GM19438 (cell line): Measurements from ENCODE around the gene ZNF516.

Experiments used
- ATAC-seq: cut with Tn5 transposase; IDR thresholded peaks from one replicate; pipeline ENCODE4 v1.9.1; 2021; ENCODE audit warnings: low read depth; ENCODE audit not compliant: unreplicated experiment

Gene ZNF516

DNA sequence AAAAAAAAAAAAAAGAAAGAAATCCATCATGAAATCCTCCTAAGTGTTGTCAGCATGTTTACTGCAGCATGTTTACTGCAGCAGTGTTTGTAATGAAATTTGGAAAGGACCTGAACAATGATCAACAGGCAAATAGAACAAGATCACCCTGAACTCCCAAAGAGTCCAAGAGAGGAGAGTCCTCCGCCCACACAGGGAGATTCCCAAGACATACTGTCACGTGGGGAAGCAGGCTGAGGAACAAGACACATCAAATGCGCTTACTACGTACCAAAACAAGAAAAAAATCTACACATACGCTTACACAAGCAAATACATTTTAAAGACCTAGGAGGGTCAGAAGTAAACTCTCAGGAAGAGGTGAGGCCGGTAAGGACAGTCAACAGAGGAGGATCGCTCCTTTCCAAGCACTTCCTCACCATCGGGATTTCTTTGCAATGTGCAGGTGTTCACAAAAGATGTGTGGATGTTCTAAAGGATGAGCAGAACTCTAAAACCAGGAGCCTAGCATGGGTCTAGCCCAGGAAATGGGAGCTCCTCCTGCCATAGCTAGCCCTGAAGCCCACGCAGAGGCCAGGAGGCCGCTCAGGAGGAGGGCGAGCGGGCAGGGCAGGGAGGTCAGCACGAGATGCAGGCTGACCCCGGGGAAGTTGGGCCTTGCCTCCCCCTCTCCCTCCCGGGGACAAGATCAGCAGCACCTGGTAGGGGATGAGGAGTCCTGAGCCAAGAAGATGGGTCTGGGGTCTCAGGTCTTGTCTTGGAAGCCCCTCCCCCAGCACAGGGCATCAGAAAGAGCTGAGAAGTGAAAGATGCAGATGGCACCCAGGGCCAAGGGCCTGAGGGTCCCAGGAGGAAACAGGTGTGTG is 66.4 kb downstream of the ZNF516 start:
- no peak for ATAC-seq

DNA sequence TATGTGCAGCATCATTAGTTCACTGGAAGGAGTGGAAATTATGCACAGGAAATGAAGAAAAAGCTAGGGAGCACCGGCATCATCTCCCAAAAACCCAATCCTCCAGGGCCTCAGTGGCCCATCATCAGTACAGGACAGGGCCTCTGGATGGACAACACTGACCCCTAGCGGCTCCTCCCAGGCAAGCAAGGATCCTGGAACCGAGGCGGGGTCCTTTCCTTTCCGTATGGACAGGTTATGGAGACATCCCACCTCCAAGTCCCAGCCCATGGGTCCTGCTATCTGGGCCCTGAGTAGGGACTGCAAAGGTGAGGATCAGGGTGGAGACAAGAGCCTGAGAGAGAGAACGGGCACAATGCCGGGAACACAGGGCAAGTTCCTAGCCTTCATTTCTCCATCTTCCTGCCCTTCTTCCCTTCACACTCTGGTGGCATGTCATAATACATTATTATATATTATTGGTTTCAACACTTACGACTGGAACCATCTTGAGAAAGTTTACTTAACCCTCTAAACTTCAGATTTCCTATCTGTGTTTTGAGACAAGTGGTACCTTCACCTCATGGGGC is 68.2 kb downstream of the ZNF516 start:
- ATAC-seq = no peak

DNA sequence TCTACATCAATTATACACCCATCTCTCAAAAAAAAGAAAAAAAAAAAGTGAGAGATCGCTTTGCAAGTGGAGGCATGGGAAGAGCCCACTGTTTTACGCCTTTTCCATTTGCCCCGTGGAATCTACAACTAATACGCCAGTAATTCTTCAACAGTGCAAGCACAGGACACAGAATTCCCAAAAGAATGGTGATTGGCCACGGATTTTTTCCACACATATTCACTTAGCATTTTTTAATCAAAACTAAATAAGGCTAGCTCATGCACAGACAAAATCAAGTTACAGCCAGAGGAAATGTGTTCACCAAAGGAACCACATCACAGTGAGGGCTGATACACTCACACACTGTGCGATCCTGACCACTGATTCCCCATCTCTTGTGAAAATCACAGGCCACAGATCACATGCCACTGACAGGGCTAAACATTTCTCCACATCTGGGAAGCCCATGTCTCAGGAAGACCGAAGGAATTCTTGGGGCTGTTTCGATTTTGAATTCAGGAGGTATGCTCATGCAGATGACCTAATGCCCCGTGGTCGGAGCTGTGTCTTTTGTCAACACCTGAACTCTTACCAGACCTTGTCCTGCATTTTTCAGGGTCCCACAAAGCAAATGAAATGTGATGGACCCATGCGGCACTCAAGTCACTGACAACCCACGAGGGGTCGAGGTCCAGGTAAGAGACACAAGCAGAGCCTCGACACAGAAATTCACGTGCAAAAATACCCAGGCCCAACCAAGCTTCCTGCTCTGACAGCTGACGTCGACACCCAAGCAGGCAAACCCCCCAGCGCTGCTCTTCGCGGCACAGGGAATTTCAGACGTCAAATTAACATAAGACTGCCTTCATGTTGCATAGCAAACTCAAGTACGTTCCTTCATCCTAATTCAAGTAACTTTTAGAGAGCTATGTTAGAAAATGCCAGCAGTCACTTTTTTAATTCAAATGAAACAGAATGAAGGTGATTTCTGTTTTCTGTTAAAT is 69.6 kb downstream of the ZNF516 start:
- no peak for ATAC-seq

DNA sequence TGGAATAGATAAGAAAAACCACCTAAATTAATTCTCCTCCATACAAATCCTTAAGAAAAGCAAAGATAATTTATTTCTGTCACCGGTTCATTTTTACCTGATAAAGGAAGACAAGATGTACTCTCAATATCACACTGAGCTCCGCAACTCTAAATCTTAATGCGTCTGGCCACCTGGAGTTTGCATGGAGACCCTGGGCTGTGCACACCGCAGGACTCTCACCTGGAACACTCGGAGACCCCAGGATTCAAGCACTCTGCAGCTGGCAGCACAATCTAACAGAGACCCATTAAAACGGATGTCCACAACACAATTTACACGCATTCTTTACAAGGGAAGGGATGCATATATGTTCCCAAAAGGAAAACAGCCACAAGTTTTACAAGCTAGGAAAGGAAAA is 72.2 kb downstream of the ZNF516 start:
- ATAC-seq = no peak

DNA sequence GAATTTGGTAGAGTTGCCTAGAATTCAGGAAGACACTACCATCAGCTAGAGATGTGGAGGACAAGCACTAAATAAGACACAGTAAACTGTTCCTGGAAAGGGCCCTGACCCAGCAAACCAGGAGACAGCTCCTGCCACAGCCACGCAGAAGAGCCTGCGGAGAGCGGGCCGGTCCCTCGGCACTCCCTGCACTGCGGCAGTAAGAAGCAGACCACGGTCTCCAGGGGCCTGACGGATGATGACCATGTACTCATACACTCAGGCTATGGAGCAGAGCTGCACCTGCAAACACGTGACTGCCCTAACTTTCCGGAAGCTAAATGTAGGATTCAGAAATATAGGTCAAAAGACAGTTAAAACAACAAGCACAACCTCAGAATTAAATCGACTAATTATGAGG is 72.9 kb downstream of the ZNF516 start:
- no peak for ATAC-seq

DNA sequence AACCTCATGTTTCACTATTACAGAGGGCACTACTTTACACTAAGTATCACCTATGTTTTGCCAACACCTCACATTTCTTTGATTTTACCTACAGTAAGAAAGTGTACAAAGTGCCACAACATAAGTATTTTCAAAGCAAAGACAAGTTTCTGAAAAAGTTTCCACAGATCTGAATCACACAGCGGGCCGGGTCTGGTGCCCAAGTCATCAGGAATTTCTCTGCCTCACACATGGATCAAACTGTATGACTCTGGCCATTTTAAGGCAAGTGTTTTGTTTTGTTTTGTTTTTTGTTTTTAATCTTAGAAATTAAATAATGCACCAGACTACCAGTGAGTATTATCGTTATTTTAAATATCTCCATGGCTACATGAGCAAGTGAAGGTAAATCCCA is 73.4 kb downstream of the ZNF516 start:
- no peak for ATAC-seq

DNA sequence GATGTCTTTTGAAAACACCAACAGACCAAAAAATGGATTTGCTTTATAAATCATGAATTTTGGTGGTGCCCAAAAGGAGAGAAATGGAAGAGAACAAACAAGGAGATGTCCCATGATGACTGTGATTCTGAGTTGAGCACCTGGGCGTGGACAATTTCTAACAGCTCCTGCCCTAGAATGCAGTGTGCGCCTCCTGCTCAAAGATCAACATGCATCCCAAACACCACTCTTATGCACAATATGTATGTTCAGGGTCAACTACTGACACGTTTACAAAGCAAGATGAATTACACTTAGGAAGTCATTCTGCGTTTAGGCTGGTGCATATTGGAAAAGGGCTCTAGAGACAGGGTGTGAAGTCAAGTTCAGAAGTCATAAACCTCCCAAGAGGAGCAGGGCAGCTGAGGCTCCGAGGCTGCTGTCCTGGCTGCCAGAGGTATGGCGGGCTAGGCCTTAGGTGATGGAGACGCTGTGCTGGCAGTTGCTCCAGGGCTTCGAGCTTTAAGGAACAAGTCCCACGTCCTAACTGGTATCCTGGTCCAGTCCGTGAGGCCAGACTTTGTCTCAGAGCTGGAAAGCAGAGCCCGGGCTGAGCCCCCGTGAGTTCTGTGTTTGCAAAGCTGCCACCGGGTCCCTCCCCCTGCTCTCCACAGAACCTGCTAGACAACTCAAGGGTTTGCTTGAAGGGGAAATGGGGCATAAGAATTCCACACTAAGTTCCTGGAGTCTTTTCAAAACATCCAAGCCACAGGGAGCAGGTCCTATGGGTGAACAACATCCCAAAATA is 74.0 kb downstream of the ZNF516 start:
- no peak for ATAC-seq

GRCh38 chr18:76419811-76420210 is 75.2 kb downstream of the ZNF516 start:
- ATAC-seq = no peak

- no peak for ATAC-seq
Observed at GRCh38 chr18:76416911-76417310, 78.1 kb downstream of the ZNF516 start.

- no peak for ATAC-seq
Observed at GRCh38 chr18:76414936-76415621, 80.0 kb downstream of the ZNF516 start.

DNA sequence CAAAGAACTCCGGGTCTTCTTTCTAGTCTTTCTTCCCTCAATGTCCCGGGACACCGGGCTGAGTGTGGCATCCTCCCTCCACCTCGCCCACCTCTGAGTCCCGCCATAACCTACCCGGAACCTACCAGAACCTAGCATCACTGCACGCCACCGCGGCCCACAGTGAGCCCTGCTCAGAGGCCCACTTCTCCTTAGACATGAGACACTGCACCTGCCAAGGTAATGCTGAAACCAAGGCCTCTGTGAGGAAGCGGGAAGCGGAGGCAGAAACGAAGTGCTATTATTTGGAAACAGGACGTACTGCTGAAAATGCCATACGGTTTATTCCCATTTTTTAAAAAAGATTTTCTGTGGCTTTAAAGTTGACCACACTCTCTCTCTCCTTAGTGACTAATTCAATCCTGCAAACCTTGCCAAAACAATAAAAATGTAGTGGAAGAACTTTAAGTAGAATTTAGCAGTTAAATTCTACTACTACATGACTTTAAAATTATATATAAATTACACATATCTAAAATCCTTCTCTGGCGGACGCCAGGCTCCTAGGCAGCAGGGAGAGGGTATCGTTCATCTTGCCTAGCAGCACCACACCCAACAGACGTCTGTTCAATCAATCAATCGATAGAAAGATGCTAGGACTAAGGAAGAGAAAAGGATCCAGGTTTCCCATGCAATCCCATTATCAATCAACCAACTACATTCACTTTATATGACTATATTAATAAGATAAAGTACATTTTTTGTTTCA is 82.0 kb downstream of the ZNF516 start:
- ATAC-seq = no peak

- ATAC-seq = no peak
Observed at GRCh38 chr18:76412010-76412817, 82.8 kb downstream of the ZNF516 start.

DNA sequence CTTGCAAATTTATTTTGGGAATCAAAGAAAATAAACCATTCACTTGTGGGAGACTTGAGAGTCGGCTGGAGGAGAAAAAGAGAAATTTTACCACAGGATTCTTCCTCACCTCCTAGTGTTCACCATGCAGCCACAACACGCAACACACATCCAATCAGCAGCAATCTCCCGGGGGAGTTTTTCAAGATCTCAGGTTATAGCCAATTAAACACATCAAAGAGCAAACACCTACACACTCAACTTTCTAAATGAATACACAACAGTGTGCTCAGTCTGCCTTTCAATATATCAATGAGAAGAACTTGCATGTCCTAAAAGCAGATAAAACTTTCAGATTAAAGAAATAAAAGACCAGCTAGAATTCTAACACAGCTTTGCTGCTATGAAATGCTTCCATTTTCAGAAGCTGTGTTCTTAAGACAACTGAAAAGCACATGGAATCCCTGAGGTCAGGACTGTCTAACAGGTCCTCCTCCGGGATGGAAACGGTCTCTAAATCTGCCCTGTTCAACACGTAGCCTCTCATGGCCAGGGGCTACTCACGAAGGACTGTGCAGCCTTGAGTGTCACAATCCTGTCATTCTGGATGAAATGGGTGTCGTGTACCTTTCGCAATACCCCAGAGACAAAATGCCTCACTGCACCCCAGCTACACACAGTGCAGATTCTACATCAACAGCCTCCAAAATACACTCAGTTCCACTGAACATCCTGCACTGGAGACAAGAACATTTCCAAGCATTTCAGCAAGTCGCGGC is 84.2 kb downstream of the ZNF516 start:
- no peak for ATAC-seq

- ATAC-seq = no peak
Observed at GRCh38 chr18:76410033-76410432, 85.0 kb downstream of the ZNF516 start.

GRCh38 chr18:76408480-76409067 is 86.5 kb downstream of the ZNF516 start:
- ATAC-seq = no peak

GRCh38 chr18:76407681-76408080 is 87.4 kb downstream of the ZNF516 start:
- no peak for ATAC-seq

DNA sequence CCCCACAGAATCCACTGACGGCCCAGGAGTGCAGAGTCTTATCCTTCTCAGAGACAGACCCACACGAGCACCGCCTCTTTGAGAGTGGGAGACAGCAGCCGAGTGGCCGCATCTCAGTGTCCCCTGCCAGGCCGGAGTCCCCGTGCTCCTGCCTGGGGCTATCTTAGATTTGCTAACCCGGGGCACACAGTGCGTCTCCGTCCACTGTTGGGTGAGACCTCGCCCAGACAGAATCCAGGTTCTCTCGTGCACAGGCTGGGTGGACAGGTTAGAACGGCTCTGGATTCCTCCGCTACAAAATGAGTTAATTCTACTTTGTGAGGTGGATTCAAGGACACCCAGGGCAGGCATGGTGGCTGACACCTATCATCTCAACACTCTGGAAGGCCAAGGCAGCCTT is 88.3 kb downstream of the ZNF516 start:
- no peak for ATAC-seq
